CD4-positive, alpha-beta T cell treated with Interferon gamma for 1 hour (primary cell): ENCODE measurements around the gene TP53I13.

Source experiments
- DNase-seq: peaks from one replicate; pipeline ENCODE4 v3.0.0-alpha.2; 2020

Gene TP53I13

GRCh38 chr17:29595107-29595942, 26.8 kb downstream of the TP53I13 start:
- DNase-seq: no peak

DNA sequence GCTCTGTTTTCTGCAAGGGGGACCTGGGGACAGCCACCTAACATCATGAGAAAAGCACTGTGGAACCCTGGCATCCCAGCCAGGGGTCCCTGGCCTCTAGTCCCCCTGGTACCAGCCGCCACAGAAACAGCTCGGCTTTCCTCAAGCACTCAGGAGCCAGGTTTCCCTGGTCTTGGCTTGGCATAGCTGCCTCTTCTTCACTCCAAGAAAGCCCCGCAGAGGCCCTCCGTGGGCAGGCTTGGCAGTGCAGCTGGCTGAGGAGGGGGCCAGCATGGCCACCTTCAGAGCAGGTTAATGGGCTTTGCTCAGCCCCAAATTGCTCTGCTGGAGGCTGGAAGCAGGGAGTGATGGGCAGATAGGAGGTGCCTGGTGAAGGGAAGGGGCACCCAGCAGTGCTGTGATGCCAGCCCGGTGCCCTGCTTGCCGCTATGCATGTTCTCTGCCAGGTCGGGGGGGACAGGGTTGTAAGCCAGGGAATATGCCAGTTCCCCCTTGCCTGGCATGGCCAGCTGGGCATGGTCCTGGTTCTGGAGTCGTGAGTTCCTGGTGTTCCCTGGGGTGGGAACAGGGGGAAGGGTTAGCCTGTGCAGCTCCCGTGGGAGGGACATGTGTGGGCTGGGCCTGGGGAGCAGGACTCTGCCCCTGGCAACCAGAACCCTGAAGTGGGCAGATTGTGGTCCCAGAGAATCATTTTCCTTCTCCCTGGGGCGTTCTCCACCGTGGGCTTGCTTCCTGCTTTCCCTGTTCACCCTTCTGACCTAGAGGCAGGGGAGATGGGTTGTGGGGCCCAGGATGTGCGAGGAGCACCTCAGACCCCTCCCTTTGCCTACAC, 27.7 kb downstream of the TP53I13 start:
- no peak for DNase-seq

- DNase-seq: no peak
Observed at GRCh38 chr17:29596811-29597210, 28.3 kb downstream of the TP53I13 start.

DNA sequence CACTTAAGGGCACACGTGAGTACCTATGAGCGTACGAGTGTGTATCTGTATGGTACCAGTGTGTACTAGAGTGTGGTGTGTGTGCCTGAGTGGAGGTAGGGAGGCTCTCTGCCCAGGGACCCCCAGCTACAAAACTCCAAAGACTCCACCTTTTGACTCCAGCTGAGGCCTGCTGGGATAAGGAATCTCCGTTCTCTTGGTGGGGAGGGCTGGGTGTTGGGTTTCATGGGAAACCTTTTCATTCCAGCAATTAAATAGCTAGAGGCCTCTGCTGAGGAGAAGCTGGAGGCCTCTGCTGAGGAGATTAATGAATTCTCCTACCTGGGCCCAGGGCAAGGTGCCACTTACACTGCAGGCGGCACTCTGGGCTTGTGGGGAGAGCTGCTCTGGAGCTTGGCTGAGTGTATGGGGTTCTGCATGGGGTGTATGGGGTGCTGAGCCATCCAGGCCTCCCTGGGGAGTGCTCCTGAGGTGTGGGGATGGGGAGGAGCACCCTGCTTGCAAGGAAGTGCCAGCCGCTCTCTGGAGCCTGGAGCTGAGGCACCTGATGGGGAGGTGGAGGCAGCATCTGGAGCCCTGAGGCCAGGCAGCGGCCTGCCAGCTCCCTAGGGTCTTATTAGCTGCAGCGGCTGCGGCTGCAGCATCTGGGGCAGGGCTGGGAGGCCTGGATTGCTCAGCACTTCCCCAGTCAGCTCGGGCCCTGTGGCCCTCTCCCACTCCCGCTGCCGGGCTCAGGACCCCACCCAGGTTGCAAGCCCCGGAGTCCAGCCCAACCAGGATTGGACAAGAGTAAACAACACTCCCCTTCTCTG, 29.1 kb downstream of the TP53I13 start:
- no peak for DNase-seq

- DNase-seq: no peak
Observed at GRCh38 chr17:29603109-29603674, 34.7 kb downstream of the TP53I13 start.

DNA sequence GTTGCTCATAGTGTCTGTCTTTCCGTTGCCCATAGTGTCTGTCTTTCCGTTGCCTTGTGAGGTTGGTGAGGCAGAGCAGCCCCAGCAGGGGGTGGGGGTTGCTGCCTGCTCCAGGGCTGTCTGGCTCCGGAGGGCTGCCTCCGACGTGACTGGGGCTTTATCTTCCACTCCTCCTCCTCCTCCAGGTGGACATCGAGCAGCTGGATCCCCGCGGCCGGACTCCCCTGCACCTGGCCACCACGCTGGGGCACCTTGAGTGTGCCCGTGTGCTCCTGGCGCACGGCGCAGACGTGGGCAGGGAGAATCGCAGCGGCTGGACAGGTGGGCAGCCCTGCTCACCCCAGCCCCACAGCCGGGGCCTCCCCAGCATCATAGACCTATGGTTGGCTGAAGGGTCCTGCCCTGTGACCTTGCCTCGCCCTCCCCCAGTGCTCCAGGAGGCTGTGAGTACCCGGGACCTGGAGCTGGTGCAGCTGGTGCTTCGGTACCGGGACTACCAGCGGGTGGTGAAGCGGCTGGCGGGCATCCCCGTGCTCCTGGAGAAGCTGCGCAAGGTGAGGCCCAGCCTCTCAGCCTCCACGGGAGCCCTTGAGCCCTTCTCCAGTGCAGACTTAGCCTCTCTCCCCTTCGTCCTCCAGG, 39.2 kb downstream of the TP53I13 start:
- no peak for DNase-seq

GRCh38 chr17:29608986-29609385, 40.5 kb downstream of the TP53I13 start:
- no peak for DNase-seq

DNA sequence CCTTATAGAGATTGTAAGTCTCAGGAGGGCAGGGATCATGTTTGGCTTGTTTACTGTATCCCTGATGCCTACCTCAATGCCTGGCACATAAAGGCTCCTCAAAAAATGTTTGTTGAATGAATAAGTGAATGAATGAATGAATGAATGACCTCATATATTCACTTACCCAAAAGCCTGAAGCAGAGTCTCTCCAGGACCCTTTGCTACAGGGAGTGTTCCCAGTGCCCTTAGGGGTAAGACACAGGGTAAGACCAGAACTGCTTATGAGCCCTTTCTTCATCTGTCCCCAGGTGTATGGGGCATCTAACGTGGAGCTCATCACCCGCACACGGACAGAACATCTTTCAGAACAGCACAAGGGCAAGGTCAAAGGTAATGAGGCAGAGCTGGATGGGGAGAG, 41.9 kb downstream of the TP53I13 start:
- DNase-seq: no peak

GRCh38 chr17:29611351-29612093, 43.0 kb downstream of the TP53I13 start:
- DNase-seq: no peak

- no peak for DNase-seq
Observed at GRCh38 chr17:29612094-29612403, 43.5 kb downstream of the TP53I13 start.

DNA sequence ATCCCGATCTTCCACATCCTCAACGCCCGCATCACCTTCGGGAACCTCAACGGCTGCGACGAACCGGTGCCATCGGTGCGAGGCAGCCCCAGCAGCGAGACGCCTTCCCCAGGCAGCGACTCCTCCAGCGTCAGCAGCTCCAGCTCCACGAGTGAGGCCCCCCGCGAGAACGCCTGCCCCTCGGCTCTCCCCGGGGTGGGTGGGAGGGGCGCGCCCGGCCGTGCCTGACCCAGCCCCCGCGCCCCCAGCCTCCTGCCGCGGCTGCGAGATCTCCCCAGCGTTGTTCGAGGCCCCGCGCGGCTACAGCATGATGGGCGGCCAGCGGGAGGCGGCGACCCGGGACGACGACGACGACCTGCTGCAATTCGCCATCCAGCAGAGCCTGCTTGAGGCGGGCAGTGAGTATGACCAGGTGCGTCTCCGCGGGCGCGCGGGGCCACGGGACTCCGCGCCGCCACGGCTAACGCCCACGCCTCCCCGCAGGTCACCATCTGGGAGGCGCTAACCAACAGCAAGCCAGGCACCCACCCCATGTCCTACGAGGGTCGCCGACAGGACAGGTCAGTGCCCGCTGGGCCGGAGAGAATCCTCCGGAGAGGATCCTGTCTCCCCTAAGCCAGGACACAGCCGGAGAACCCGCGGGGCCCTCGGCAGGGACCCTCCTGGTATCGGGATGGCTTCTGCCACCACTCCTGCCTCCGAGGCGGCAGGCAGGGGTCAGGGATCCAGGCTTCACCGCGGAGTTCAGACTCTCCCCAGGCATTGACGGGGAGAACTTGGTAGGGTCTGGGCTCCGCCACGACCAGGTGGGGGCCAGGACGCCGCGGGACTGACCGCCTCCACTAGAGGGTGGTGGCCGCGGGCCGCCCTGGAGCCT, 44.1 kb downstream of the TP53I13 start:
- no peak for DNase-seq

DNA sequence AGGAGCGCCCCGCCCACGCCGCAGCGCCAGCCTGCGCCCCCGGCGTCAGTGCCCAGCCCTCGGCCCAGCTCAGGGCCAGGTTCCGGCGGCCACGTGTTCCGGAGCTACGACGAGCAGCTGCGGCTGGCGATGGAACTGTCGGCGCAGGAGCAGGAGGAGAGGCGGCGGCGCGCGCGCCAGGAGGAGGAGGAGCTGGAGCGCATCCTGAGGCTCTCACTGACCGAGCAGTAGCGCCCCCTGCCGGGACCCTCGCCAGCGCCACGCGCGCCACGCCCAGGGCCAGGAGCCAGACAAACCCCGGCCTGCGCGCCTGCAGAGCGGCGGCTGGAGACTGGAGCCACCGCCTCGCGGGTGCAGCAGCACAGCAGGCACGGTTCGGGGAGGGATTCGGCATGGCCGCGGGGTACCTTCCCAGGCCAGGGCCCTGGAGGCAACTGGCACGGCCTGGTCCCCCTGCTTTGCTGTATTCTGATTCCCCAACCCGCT, 44.9 kb downstream of the TP53I13 start:
- peak; percentile 86 for DNase-seq

DNA sequence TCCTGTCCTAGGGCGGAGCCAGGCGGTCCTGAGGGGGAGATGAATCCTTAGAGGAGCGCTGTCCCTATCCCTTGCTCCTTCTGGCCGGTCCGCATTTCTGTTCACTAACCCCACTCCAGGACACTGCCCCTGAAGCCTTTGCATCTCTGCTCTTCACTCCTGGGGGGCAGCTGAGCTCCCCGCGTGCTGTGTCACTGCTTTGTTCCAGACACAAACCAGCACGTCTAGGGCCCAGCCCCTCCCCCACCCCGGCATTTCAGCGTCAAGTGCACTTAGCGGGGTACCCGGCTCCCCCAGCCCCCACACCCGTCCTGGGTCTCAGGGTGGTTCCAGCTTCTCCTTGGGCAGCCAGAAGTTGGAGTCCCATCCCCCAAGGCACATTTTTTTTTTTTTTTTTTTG, 45.4 kb downstream of the TP53I13 start:
- no peak for DNase-seq

GRCh38 chr17:29614349-29615047, 46.0 kb downstream of the TP53I13 start:
- DNase-seq: no peak

- peak; percentile 72 for DNase-seq
Observed at GRCh38 chr17:29615048-29615385, 46.5 kb downstream of the TP53I13 start.

GRCh38 chr17:29615492-29616299, 47.2 kb downstream of the TP53I13 start:
- DNase-seq: peak; percentile 85

DNA sequence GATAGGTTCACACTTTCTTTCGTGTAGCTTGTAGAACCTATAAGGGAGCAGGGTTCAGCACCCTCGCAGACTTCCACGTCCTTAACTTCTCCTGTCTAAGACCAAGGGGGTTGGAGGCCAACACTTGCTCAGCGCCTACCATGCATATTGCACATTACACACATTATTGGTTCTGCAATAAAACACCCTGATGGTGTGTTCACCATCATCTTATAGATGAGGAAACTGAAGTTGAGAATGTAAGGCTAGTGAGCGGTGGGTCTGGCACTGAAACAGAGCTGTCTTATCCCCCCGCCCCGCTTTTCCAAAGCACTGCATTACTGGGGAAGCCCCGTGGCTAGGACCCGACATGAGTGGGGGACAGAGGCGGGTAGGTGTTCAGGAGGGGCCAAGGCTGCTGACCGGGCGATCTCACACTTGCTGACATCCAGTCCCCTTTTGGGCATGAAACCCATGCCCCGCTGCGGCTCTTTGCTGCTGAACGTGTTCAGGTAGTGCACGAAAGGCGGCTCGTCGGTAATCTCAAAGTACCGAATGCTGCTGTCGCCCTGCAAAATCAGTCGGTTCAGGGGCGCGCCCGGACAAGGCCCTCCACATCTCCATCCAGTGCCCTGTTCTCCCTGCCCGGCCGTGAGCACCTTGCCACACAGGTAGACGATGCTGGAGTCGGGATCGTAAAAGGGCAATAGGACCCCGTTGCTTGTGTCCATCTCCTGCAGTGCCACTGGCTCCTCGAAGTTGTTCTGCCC, 48.0 kb downstream of the TP53I13 start:
- DNase-seq: no peak

GRCh38 chr17:29617125-29617480, 48.6 kb downstream of the TP53I13 start:
- DNase-seq: peak; percentile 89
